WTC11 (cell line): Measurements from ENCODE around the gene CXCR3.

Experiments used
- ATF1 ChIP-seq: sonication (generic); formaldehyde crosslinking; IDR thresholded peaks from 2 replicates; pipeline ENCODE4 v1.8.1; 2023; ENCODE audit warnings: mild to moderate bottlenecking, moderate library complexity, missing genetic modification reagents
- GTF2I ChIP-seq: fragments of 250-450 bp; sonication (Bioruptor Pico); conservative IDR thresholded peaks from 2 replicates; pipeline ENCODE4 v1.4.0; 2021; ENCODE audit warnings: mild to moderate bottlenecking
- ZNF232 ChIP-seq: sonication (generic); formaldehyde crosslinking; IDR thresholded peaks from 2 replicates; pipeline ENCODE4 v1.8.0; 2022; ENCODE audit warnings: mild to moderate bottlenecking, missing genetic modification reagents
- ZNF281 ChIP-seq: sonication (generic); formaldehyde crosslinking; IDR thresholded peaks from 2 replicates; pipeline ENCODE4 v1.8.0; 2023; ENCODE audit warnings: mild to moderate bottlenecking, missing genetic modification reagents
- ZNF423 ChIP-seq: fragments of 250-450 bp; sonication (Bioruptor Pico); IDR thresholded peaks from 2 replicates; pipeline ENCODE4 v2.1.2; 2022; ENCODE audit warnings: mild to moderate bottlenecking, moderate library complexity
- TF ChIP-seq, protein P1 (sequence below): fragments of 200-600 bp; IDR thresholded peaks from 2 replicates; pipeline ENCODE4 v1.8.0; 2022; ENCODE audit warnings: antibody characterized with exemption
- TF ChIP-seq, protein P2 (sequence below): sonication (generic); formaldehyde crosslinking; IDR thresholded peaks from 2 replicates; pipeline ENCODE4 v1.8.1; 2022; ENCODE audit warnings: mild to moderate bottlenecking, missing genetic modification reagents, moderate library complexity, borderline replicate concordance

DNA sequence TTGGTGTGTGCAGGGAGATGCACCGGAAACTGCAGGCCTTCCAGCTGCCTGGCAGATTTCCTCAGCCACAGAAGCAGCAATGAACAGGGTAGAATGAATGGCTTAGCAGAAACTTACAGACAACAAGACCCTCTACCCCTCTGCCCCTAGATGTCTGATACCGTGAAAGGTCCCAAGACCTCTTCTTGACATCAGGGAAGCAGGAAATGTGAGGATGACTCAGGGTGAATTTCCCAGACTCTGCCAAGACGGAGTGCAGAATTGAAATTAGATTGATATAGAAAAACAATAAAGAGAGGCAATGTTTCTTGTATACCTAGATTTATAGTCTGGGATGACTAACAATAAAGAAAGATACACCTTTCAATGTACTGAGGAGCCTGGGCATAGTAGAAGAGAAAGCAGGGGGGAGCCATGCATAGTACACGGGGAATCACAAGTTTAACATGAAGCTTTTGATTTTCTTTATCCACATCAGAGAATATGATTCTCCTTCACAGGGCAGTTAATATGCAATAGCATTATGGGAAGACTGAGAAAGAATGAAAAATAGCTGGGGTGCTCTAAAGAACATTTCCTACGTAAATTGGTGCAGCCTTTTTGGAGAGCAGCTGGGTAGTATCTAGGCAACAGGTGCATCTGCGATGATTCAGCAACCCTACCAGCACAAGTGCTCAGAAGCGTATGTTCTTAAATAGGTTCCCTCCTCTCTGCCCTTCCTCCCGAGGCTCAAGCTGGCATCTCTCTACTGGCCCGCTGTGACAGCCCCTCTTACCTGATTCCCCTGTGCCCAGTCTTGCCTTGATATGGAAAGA is 18.3 kb upstream of the CXCR3 start:
- TF ChIP-seq, protein P1, sequence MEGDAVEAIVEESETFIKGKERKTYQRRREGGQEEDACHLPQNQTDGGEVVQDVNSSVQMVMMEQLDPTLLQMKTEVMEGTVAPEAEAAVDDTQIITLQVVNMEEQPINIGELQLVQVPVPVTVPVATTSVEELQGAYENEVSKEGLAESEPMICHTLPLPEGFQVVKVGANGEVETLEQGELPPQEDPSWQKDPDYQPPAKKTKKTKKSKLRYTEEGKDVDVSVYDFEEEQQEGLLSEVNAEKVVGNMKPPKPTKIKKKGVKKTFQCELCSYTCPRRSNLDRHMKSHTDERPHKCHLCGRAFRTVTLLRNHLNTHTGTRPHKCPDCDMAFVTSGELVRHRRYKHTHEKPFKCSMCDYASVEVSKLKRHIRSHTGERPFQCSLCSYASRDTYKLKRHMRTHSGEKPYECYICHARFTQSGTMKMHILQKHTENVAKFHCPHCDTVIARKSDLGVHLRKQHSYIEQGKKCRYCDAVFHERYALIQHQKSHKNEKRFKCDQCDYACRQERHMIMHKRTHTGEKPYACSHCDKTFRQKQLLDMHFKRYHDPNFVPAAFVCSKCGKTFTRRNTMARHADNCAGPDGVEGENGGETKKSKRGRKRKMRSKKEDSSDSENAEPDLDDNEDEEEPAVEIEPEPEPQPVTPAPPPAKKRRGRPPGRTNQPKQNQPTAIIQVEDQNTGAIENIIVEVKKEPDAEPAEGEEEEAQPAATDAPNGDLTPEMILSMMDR = no peak
- TF ChIP-seq ZNF423 (no peak), ZNF281 (CRISPR knock-in tag) (no peak), GTF2I (CRISPR knock-in tag) (no peak), ATF1 (no peak), ZNF232 (no peak)
- TF ChIP-seq, protein P2, sequence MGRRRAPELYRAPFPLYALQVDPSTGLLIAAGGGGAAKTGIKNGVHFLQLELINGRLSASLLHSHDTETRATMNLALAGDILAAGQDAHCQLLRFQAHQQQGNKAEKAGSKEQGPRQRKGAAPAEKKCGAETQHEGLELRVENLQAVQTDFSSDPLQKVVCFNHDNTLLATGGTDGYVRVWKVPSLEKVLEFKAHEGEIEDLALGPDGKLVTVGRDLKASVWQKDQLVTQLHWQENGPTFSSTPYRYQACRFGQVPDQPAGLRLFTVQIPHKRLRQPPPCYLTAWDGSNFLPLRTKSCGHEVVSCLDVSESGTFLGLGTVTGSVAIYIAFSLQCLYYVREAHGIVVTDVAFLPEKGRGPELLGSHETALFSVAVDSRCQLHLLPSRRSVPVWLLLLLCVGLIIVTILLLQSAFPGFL = no peak
